Esophagus muscularis mucosa (tissue), 4 donors: ENCODE data around the gene ZRANB1. TPM values are rescaled to one million over a fixed set of nuclear protein-coding genes. Genes with fewer than 3 reads are reported as not detected.

Experiments used
- DNase-seq: peaks from one replicate; pipeline ENCODE4 v3.0.0-alpha.2; 2017; ENCODE audit errors: extremely low spot score
- H3K27ac ChIP-seq, 4 donors: fragments of 200-600 bp; sonication (generic); replicated peaks in 1 of 4; 1 replicate in 3 of 4; 2 replicates in 1 of 4; pipeline ENCODE4 v1.5.1; 2016 to 2019; ENCODE audit warnings: mild to moderate bottlenecking in 1 of 4
- H3K27me3 ChIP-seq, 4 donors: fragments of 200-600 bp; sonication (generic); one replicate each; pipeline versions ENCODE4 v1.5.1 to v1.6.0; 2016 to 2019
- H3K36me3 ChIP-seq, 4 donors: fragments of 200-600 bp; sonication (generic); one replicate each; pipeline ENCODE4 v1.5.1; 2016 to 2019
- H3K4me1 ChIP-seq, 4 donors: fragments of 200-600 bp; sonication (generic); one replicate each; pipeline ENCODE4 v1.5.1; 2016 to 2019
- H3K4me3 ChIP-seq, 4 donors: fragments of 200-600 bp; sonication (generic); 1 replicate in 2 of 4; 2 replicates in 2 of 4; pipeline ENCODE4 v1.5.1; 2016 to 2019; ENCODE audit warnings: mild to moderate bottlenecking in 4 of 4, moderate library complexity in 1 of 4
- H3K9me3 ChIP-seq, 4 donors: fragments of 200-600 bp; sonication (generic); 1 replicate in 3 of 4; 2 replicates in 1 of 4; pipeline ENCODE4 v1.5.1; 2016 to 2019
- EP300 ChIP-seq: sonication (generic); formaldehyde crosslinking; IDR thresholded peaks from one replicate; pipeline ENCODE4 v1.6.1; 2017; ENCODE audit warnings: antibody characterized with exemption
- POLR2A ChIP-seq: fragments of 450-650 bp; IDR thresholded peaks from one replicate; pipeline ENCODE4 v1.6.1; 2017; ENCODE audit warnings: antibody characterized with exemption, moderate library complexity, mild to moderate bottlenecking, low read depth
- POLR2AphosphoS5 ChIP-seq, 2 donors: sonication (generic); formaldehyde crosslinking; IDR thresholded peaks; one replicate each; pipeline ENCODE4 v1.6.1; 2017; ENCODE audit warnings: antibody characterized with exemption in 2 of 2
- WGBS: methylation state at CpG from one replicate; pipeline ENCODE4 v1.1.5; 2018; 5-methylcytosine and 5-hydroxymethylcytosine counted together
- intact Hi-C: fragments of 100-400 bp; cut with DNase I; formaldehyde crosslinking; loops from one replicate; pipeline ENCODE4 v1.15.1; 2023
- total RNA-seq, 4 donors: library from RNA; depleted of rRNA; stranded (reverse); fragments of >200 nt; gene quantifications; one replicate each; pipeline versions ENCODE4 v1.1.0 to v1.2.1, GENCODE V29; 2016
- TF ChIP-seq, protein P1 (sequence below), 3 experiments: fragments of 200-600 bp in 2 of 3; fragments of 450-650 bp in 1 of 3; sonication (generic) in 2 of 3; IDR thresholded peaks; one replicate each; pipeline ENCODE4 v1.5.1; 2017 to 2019; ENCODE audit warnings: antibody characterized with exemption in 3 of 3, mild to moderate bottlenecking in 2 of 3, moderate library complexity in 1 of 3

Gene ZRANB1
- total RNA-seq, 4 donors from 2014 or later = 30.7 to 42.9 (median 34.8) TPM

GRCh38 chr10:124977648-124978375, 35.9 kb downstream of the ZRANB1 start:
- DNase-seq = no peak
- TF ChIP-seq POLR2A = no peak
- TF ChIP-seq, protein P1, sequence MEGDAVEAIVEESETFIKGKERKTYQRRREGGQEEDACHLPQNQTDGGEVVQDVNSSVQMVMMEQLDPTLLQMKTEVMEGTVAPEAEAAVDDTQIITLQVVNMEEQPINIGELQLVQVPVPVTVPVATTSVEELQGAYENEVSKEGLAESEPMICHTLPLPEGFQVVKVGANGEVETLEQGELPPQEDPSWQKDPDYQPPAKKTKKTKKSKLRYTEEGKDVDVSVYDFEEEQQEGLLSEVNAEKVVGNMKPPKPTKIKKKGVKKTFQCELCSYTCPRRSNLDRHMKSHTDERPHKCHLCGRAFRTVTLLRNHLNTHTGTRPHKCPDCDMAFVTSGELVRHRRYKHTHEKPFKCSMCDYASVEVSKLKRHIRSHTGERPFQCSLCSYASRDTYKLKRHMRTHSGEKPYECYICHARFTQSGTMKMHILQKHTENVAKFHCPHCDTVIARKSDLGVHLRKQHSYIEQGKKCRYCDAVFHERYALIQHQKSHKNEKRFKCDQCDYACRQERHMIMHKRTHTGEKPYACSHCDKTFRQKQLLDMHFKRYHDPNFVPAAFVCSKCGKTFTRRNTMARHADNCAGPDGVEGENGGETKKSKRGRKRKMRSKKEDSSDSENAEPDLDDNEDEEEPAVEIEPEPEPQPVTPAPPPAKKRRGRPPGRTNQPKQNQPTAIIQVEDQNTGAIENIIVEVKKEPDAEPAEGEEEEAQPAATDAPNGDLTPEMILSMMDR (IDR thresholded peaks at IDR 0.05) = no peak
- TF ChIP-seq EP300 = no peak
- no peak for TF ChIP-seq POLR2AphosphoS5 (IDR thresholded peaks at IDR 0.05)
- 79% methylated on average over 4 of the region's 4 CpGs for WGBS
- Histone ChIP-seq H3K4me1 (peaks cover 4 to 12% (median 9%) of the 10 kb centered on the region in 4 donors), H3K9me3 (no peaks in the 10 kb centered on the region), H3K4me3 (no peak overlapping the region), H3K27ac (no peak overlapping the region), H3K36me3 (peaks cover 18 to 44% (median 30%) of the 10 kb centered on the region in 4 donors), H3K27me3 (no peaks in the 10 kb centered on the region)
- intact Hi-C loops = no loop called here

- Histone ChIP-seq H3K4me3 (no peak overlapping the region), H3K36me3 (peaks cover 20 to 47% (median 32%) of the 10 kb centered on the region in 4 donors), H3K9me3 (no peaks in the 10 kb centered on the region), H3K27ac (no peak overlapping the region), H3K4me1 (peaks cover 4 to 15% (median 10%) of the 10 kb centered on the region in 4 donors), H3K27me3 (no peaks in the 10 kb centered on the region)
- intact Hi-C loops = no loop called here
- TF ChIP-seq POLR2AphosphoS5 (IDR thresholded peaks at IDR 0.05) = no peak
- no peak for TF ChIP-seq POLR2A
- TF ChIP-seq, protein P1 (IDR thresholded peaks at IDR 0.05) = no peak
- TF ChIP-seq EP300 = no peak
- WGBS = 88% methylated on average over 5 of the region's 5 CpGs
- DNase-seq = no peak
Measured at GRCh38 chr10:124978376-124978725, 36.4 kb downstream of the ZRANB1 start.

DNA sequence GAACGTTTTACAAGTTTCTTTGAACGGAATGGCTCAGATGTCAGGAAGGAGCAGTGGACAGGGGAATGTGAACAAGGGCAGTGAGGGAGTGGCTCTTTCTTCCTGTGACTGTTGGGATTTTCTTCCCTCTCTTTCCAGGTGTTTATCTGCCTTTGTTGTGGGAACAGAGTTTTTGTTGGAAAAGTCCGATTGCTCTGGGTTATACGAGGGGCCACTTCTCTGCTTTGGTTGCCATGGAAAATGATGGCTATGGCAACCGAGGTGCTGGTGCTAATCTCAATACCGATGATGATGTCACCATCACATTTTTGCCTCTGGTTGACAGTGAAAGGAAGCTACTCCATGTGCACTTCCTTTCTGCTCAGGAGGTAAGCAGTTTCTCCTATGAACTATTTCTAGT, 41.4 kb downstream of the ZRANB1 start:
- no peak overlapping the region for H3K27ac ChIP-seq
- intact Hi-C loops = no loop called here
- H3K9me3 ChIP-seq = no peaks in the 10 kb centered on the region
- no peaks in the 10 kb centered on the region for H3K27me3 ChIP-seq
- H3K36me3 ChIP-seq = peaks cover 38 to 69% (median 54%) of the 10 kb centered on the region in 4 donors
- WGBS = 57% methylated on average over 6 of the region's 6 CpGs
- TF ChIP-seq POLR2A = no peak
- TF ChIP-seq EP300 = no peak
- no peak for TF ChIP-seq POLR2AphosphoS5 (IDR thresholded peaks at IDR 0.05)
- TF ChIP-seq, protein P1 (IDR thresholded peaks at IDR 0.05) = no peak
- peaks cover under 1 to 10% (median 4%) of the 10 kb centered on the region in 4 donors for H3K4me1 ChIP-seq
- no peak for DNase-seq
- H3K4me3 ChIP-seq = no peak overlapping the region

GRCh38 chr10:124984376-124984775, 42.5 kb downstream of the ZRANB1 start:
- Histone ChIP-seq H3K4me1 (peaks cover 0 to 8% (median 3%) of the 10 kb centered on the region in 4 donors), H3K36me3 (peaks cover 38 to 77% (median 61%) of the 10 kb centered on the region in 4 donors), H3K9me3 (no peaks in the 10 kb centered on the region), H3K27me3 (no peaks in the 10 kb centered on the region), H3K27ac (no peak overlapping the region), H3K4me3 (no peak overlapping the region)
- no peak for DNase-seq
- no peak for TF ChIP-seq EP300
- intact Hi-C loops = no loop called here
- 74% methylated on average over 1 of the region's 1 CpG for WGBS

DNA sequence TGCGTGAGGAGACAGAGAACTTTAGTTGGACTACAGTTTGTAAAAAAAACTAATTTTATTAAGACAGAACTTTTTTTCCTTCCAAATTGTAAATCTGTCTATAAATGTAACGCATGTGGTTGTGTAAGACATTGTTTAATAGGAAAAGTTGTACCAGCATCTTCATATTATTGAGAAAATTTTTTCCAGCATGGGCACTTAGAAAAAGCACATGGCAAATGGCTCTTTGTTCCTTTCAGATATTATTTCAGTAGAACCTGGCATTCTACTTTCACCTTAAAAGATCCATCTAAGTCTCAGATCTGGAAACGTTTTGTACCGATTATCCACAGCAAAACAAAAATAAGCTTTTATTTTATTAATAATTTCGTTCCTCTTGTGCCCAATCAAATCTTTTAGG, 43.2 kb downstream of the ZRANB1 start:
- no peaks in the 10 kb centered on the region for H3K9me3 ChIP-seq
- H3K27me3 ChIP-seq = no peaks in the 10 kb centered on the region
- TF ChIP-seq EP300 (no peak), POLR2AphosphoS5 (IDR thresholded peaks at IDR 0.05) (no peak), POLR2A (no peak)
- TF ChIP-seq, protein P1 (IDR thresholded peaks at IDR 0.05) = no peak
- 79% methylated on average over 5 of the region's 5 CpGs for WGBS
- peaks cover 4 to 9% (median 7%) of the 10 kb centered on the region in 4 donors for H3K4me1 ChIP-seq
- intact Hi-C loops = no loop called here
- no peak for DNase-seq
- H3K27ac ChIP-seq = no peak overlapping the region
- H3K4me3 ChIP-seq = no peak overlapping the region
- peaks cover 43 to 85% (median 68%) of the 10 kb centered on the region in 4 donors for H3K36me3 ChIP-seq
